A673 (cell line): ENCODE results near the gene EHF. TPM values are rescaled to one million over a fixed set of nuclear protein-coding genes. Genes with fewer than 3 reads are reported as not detected.

ENCODE experiments used
- BruUV-seq: library from RNA; stranded (reverse); fragments of 400-500 nt; replicated peaks from 2 replicates; lab custom pipeline; 2021; lab: Mats Ljungman, UMichigan
- CTCF ChIA-PET: fragments of 300-600 bp; sonication (Branson Sonifier 250); formaldehyde crosslinking; loops from one replicate; lab custom pipeline; 2022; ENCODE audit warnings: antibody characterized with exemption; lab: Charles Lee
- POLR2A ChIA-PET: fragments of 300-600 bp; sonication (Branson Sonifier 250); formaldehyde crosslinking; loops from one replicate; lab custom pipeline; 2022; ENCODE audit warnings: antibody characterized with exemption; ENCODE audit not compliant: low non-redundant PET; lab: Charles Lee
- DNase-seq: peaks from one replicate; pipeline ENCODE4 v3.0.0-alpha.2; 2015; ENCODE audit warnings: low spot score
- H3K27ac ChIP-seq: fragments of 200-600 bp; sonication (generic); 2 replicates; pipeline ENCODE4 v1.5.1; 2016; ENCODE audit warnings: mixed run types, low read depth, mild to moderate bottlenecking, mixed read lengths, antibody characterized with exemption, low read length; ENCODE audit not compliant: poor library complexity, severe bottlenecking
- H3K27me3 ChIP-seq: fragments of 200-600 bp; sonication (generic); replicated peaks from 2 replicates; pipeline ENCODE4 v1.6.1; 2017; ENCODE audit warnings: mixed run types, low read depth, mild to moderate bottlenecking, mixed read lengths, antibody characterized with exemption, low read length; ENCODE audit not compliant: insufficient read depth, poor library complexity
- H3K36me3 ChIP-seq: fragments of 200-600 bp; sonication (generic); 2 replicates; pipeline ENCODE4 v1.6.1; 2016; ENCODE audit warnings: mixed run types, mild to moderate bottlenecking, mixed read lengths, antibody characterized with exemption, low read length; ENCODE audit not compliant: insufficient read depth, poor library complexity, severe bottlenecking
- H3K4me1 ChIP-seq: fragments of 200-600 bp; sonication (generic); 2 replicates; pipeline ENCODE4 v1.6.1; 2017; ENCODE audit warnings: mixed run types, mild to moderate bottlenecking, mixed read lengths, antibody characterized with exemption, low read length; ENCODE audit not compliant: insufficient read depth, poor library complexity, severe bottlenecking
- H3K4me3 ChIP-seq: fragments of 200-600 bp; sonication (generic); 2 replicates; pipeline ENCODE4 v1.5.1; 2016; ENCODE audit warnings: low read depth, mixed run types, mild to moderate bottlenecking, mixed read lengths, low read length; ENCODE audit not compliant: poor library complexity, severe bottlenecking
- H3K9me3 ChIP-seq: fragments of 200-600 bp; sonication (generic); 2 replicates; pipeline ENCODE4 v1.6.1; 2016; ENCODE audit warnings: mixed run types, low read depth, mild to moderate bottlenecking, mixed read lengths, antibody characterized with exemption, low read length; ENCODE audit not compliant: poor library complexity, severe bottlenecking
- CTCF ChIP-seq: fragments of 300-800, 200-600 bp; sonication (generic); conservative IDR thresholded peaks from 2 replicates; pipeline ENCODE4 v1.5.1; 2017; ENCODE audit warnings: low read depth, mild to moderate bottlenecking, antibody characterized with exemption, low read length, moderate library complexity, mixed read lengths
- EZH2 ChIP-seq: fragments of 200-600 bp; sonication (generic); IDR thresholded peaks from 2 replicates; pipeline ENCODE4 v1.6.1; 2017; ENCODE audit warnings: borderline replicate concordance, low read depth, mild to moderate bottlenecking, mixed read lengths, antibody characterized with exemption, low read length; ENCODE audit not compliant: poor library complexity, severe bottlenecking
- intact Hi-C: fragments of 100-400 bp; cut with micrococcal nuclease; formaldehyde crosslinking; loops from one replicate; pipeline ENCODE4 v1.10.0; 2022; ENCODE audit not compliant: unreplicated experiment
- total RNA-seq: library from RNA; stranded (reverse); gene quantifications from 2 replicates; pipeline ENCODE4 v1.2.3, GENCODE V29; 2021

Gene EHF
- total RNA-seq, 1 experiment from 2014 or later: not detected

GRCh38 chr11:34706709-34707461 lies 86.0 kb downstream of the EHF start:
- CTCF ChIA-PET: no interaction called here
- no peak overlapping the region for H3K4me3 ChIP-seq
- intact Hi-C loops: no loop called here
- no peak for TF ChIP-seq CTCF
- TF ChIP-seq EZH2: no peak
- BruUV-seq: no TSS peak
- peaks cover 3% of the 10 kb centered on the region for H3K27me3 ChIP-seq
- H3K27ac ChIP-seq: no peak overlapping the region
- H3K9me3 ChIP-seq: peaks cover 16% of the 10 kb centered on the region
- no peaks in the 10 kb centered on the region for H3K4me1 ChIP-seq
- POLR2A ChIA-PET: no interaction called here
- DNase-seq: no peak
- no peaks in the 10 kb centered on the region for H3K36me3 ChIP-seq

GRCh38 chr11:34707462-34707840 lies 86.6 kb downstream of the EHF start:
- ChIA-PET POLR2A (no interaction called here), CTCF (no interaction called here)
- Histone ChIP-seq H3K9me3 (peaks cover 21% of the 10 kb centered on the region), H3K27ac (no peak overlapping the region), H3K4me3 (no peak overlapping the region), H3K36me3 (no peaks in the 10 kb centered on the region), H3K4me1 (no peaks in the 10 kb centered on the region), H3K27me3 (peaks cover 3% of the 10 kb centered on the region)
- intact Hi-C loops: no loop called here
- TF ChIP-seq EZH2: no peak
- no peak for TF ChIP-seq CTCF
- no TSS peak for BruUV-seq
- no peak for DNase-seq

Other genes starting within 250 kb of the EHF start
- 26.6 and 38.3 TPM in 2 replicates for gene CAT, start 182.2 kb upstream of the EHF start, total RNA-seq
- gene ELF5, start 107.3 kb upstream of the EHF start, total RNA-seq: not detected in 2 replicates